H9 (cell line): ENCODE results near the gene GRIP2. TPM values are rescaled to one million over a fixed set of nuclear protein-coding genes. Genes with fewer than 3 reads are reported as not detected.

Experiments
- DNase-seq: peaks from one replicate; pipeline ENCODE4 v3.0.0-alpha.2; 2017
- H2AFZ ChIP-seq: one replicate; pipeline ENCODE4 v1.6.1; 2013; ENCODE audit warnings: mild to moderate bottlenecking, low read length, control low read depth, moderate library complexity
- H2AK5ac ChIP-seq: 2 replicates; pipeline ENCODE4 v1.6.1; 2013; ENCODE audit warnings: low read length, control low read depth, mixed read lengths; ENCODE audit not compliant: insufficient read length
- H2BK120ac ChIP-seq: one replicate; pipeline ENCODE4 v1.6.1; 2013; ENCODE audit warnings: low read depth, mild to moderate bottlenecking, low read length, control low read depth, inconsistent platforms; ENCODE audit not compliant: poor library complexity, severe bottlenecking
- H2BK12ac ChIP-seq: 2 replicates; pipeline ENCODE4 v1.6.1; 2013; ENCODE audit warnings: low read length, control low read depth, mixed read lengths, low read depth; ENCODE audit not compliant: insufficient read length
- H2BK15ac ChIP-seq: 2 replicates; pipeline ENCODE4 v1.6.1; 2013; ENCODE audit warnings: low read depth, low read length, control low read depth
- H2BK20ac ChIP-seq: one replicate; pipeline ENCODE4 v1.6.1; 2013; ENCODE audit warnings: low read depth, mild to moderate bottlenecking, low read length, control low read depth, inconsistent platforms; ENCODE audit not compliant: poor library complexity, severe bottlenecking
- H2BK5ac ChIP-seq: 2 replicates; pipeline ENCODE4 v1.6.1; 2013; ENCODE audit warnings: low read length, control low read depth, mixed read lengths; ENCODE audit not compliant: insufficient read length
- H3K14ac ChIP-seq: 2 replicates; pipeline ENCODE4 v1.6.1; 2013; ENCODE audit warnings: low read length, control low read depth; ENCODE audit not compliant: insufficient read depth
- H3K18ac ChIP-seq: 2 replicates; pipeline ENCODE4 v1.6.1; 2013; ENCODE audit warnings: low read depth, mild to moderate bottlenecking, mixed read lengths, low read length, control low read depth; ENCODE audit not compliant: insufficient read length
- H3K23ac ChIP-seq: 2 replicates; pipeline ENCODE4 v1.6.1; 2013; ENCODE audit warnings: low read length, control low read depth, mixed read lengths, low read depth; ENCODE audit not compliant: insufficient read length
- H3K23me2 ChIP-seq: 2 replicates; pipeline ENCODE4 v1.6.1; 2013; ENCODE audit warnings: low read depth, mild to moderate bottlenecking, mixed read lengths, low read length, control low read depth; ENCODE audit not compliant: insufficient read length, poor library complexity, severe bottlenecking
- H3K27ac ChIP-seq: 2 replicates; pipeline ENCODE4 v1.5.1; 2013; ENCODE audit warnings: low read length, control low read depth, mixed read lengths, low read depth; ENCODE audit not compliant: insufficient read length
- H3K27me3 ChIP-seq: 2 replicates; pipeline ENCODE4 v1.6.1; 2013; ENCODE audit warnings: low read length, control low read depth, inconsistent platforms; ENCODE audit not compliant: insufficient read depth
- H3K4ac ChIP-seq: 2 replicates; pipeline ENCODE4 v1.6.1; 2013; ENCODE audit warnings: low read depth, mild to moderate bottlenecking, control low read depth, inconsistent platforms, low read length, moderate library complexity
- H3K4me1 ChIP-seq: 2 replicates; pipeline ENCODE4 v1.6.1; 2013; ENCODE audit warnings: low read length, control low read depth, inconsistent platforms; ENCODE audit not compliant: insufficient read depth
- H3K4me2 ChIP-seq: 2 replicates; pipeline ENCODE4 v1.6.1; 2013; ENCODE audit warnings: low read length, control low read depth, mixed read lengths; ENCODE audit not compliant: insufficient read length, insufficient read depth
- H3K56ac ChIP-seq: 2 replicates; pipeline ENCODE4 v1.6.1; 2013; ENCODE audit warnings: low read depth, mild to moderate bottlenecking, mixed read lengths, low read length, control low read depth; ENCODE audit not compliant: insufficient read length
- H3K79me1 ChIP-seq: 2 replicates; pipeline ENCODE4 v1.6.1; 2013; ENCODE audit warnings: low read depth, mild to moderate bottlenecking, moderate library complexity, low read length, control low read depth, inconsistent platforms; ENCODE audit not compliant: insufficient read depth, poor library complexity, severe bottlenecking
- H3K79me2 ChIP-seq: 2 replicates; pipeline ENCODE4 v1.6.1; 2013; ENCODE audit warnings: low read length, control low read depth, inconsistent platforms; ENCODE audit not compliant: insufficient read depth
- H3K9ac ChIP-seq: 2 replicates; pipeline ENCODE4 v1.6.1; 2013; ENCODE audit warnings: low read length, control low read depth, mixed read lengths; ENCODE audit not compliant: insufficient read length; ENCODE audit errors: extremely low read depth
- H3K9me3 ChIP-seq: one replicate; pipeline ENCODE4 v1.6.1; 2013; ENCODE audit warnings: low read depth, low read length, inconsistent platforms; ENCODE audit not compliant: control insufficient read depth
- H3T11ph ChIP-seq: one replicate; pipeline ENCODE4 v1.6.1; 2013; ENCODE audit warnings: mild to moderate bottlenecking, low read length, control low read depth, inconsistent platforms
- H4K20me1 ChIP-seq: one replicate; pipeline ENCODE4 v1.6.1; 2013; ENCODE audit not compliant: control insufficient read depth, insufficient read length, insufficient read depth
- H4K5ac ChIP-seq: 2 replicates; pipeline ENCODE4 v1.6.1; 2013; ENCODE audit warnings: low read depth, mild to moderate bottlenecking, mixed read lengths, low read length, control low read depth; ENCODE audit not compliant: insufficient read length
- H4K8ac ChIP-seq: replicated peaks from 2 replicates; pipeline ENCODE4 v1.6.1; 2013; ENCODE audit warnings: low read length, control low read depth, mixed read lengths, low read depth; ENCODE audit not compliant: insufficient read length
- H4K91ac ChIP-seq: 2 replicates; pipeline ENCODE4 v1.6.1; 2013; ENCODE audit warnings: low read depth, mild to moderate bottlenecking, moderate library complexity, mixed read lengths, low read length, control low read depth; ENCODE audit not compliant: insufficient read length
- H3K27ac Mint-ChIP-seq, 3 experiments: 2 replicates in 2 of 3; 3 replicates in 1 of 3; pipeline ENCODE4 v1.8.0; 2020 to 2021; ENCODE audit warnings: mixed read lengths in 3 of 3, mild to moderate bottlenecking in 1 of 3, moderate library complexity in 1 of 3
- H3K27me3 Mint-ChIP-seq: 2 replicates; pipeline ENCODE4 v1.8.0; 2021; ENCODE audit warnings: low read depth, mild to moderate bottlenecking, moderate library complexity, mixed read lengths
- H3K36me3 Mint-ChIP-seq, 3 experiments: 2 replicates in 2 of 3; 3 replicates in 1 of 3; pipeline ENCODE4 v1.8.0; 2020 to 2021; ENCODE audit warnings: low read depth in 3 of 3, mixed read lengths in 3 of 3; ENCODE audit not compliant: insufficient read depth in 1 of 3
- H3K4me1 Mint-ChIP-seq, 2 experiments: 2 replicates each; pipeline ENCODE4 v1.8.0; 2020; ENCODE audit warnings: mixed read lengths in 2 of 2
- H3K4me3 Mint-ChIP-seq, 2 experiments: 2 replicates in 1 of 2; 3 replicates in 1 of 2; pipeline ENCODE4 v1.8.0; 2020 to 2021; ENCODE audit warnings: mild to moderate bottlenecking in 2 of 2, mixed read lengths in 2 of 2, moderate library complexity in 1 of 2
- H3K9me3 Mint-ChIP-seq, 2 experiments: 2 replicates in 1 of 2; 3 replicates in 1 of 2; pipeline ENCODE4 v1.8.0; 2020; ENCODE audit warnings: mild to moderate bottlenecking in 2 of 2, mixed read lengths in 2 of 2, moderate library complexity in 1 of 2
- CTCF ChIP-seq: fragments of 200-600 bp; sonication (generic); conservative IDR thresholded peaks from 3 replicates; pipeline ENCODE4 v1.8.0; 2021; ENCODE audit warnings: antibody characterized with exemption, mild to moderate bottlenecking
- WGBS: extraction: QIAGEN DNeasy Blood & Tissue Kit; methylation state at CpG from one replicate; pipeline ENCODE4 v1.1.7; 2013; ENCODE audit warnings: missing lambda C conversion rate, low lambda C conversion rate, mixed read lengths; ENCODE audit not compliant: insufficient read length; ENCODE audit errors: extremely low coverage; 5-methylcytosine and 5-hydroxymethylcytosine counted together
- total RNA-seq: library from RNA; stranded (reverse); gene quantifications from 2 replicates; pipeline ENCODE4 v1.2.1, GENCODE V29; 2021

Gene GRIP2
- total RNA-seq, 1 experiment from 2014 or later = 3.1 TPM

- H3K18ac ChIP-seq = no peak overlapping the region
- H3K4me1 ChIP-seq = no peaks in the 10 kb centered on the region
- H2BK5ac ChIP-seq = no peak overlapping the region
- H3K9ac ChIP-seq = no peak overlapping the region
- H2AFZ ChIP-seq = no peak overlapping the region
- TF ChIP-seq CTCF = no peak
- H3K23me2 ChIP-seq = no peaks in the 10 kb centered on the region
- H3K23ac ChIP-seq = no peak overlapping the region
- Mint-ChIP-seq H3K27ac (no peak overlapping the region), H3K36me3 (no peaks in the 10 kb centered on the region; a peak in 1 of 7 replicates), H3K9me3 (no peaks in the 10 kb centered on the region), H3K4me3 (no peak overlapping the region), H3K4me1 (peaks cover 3 to 6% of the 10 kb centered on the region in 2 experiments; a peak in 3 of 4 replicates), H3K27me3 (peaks cover 8% of the 10 kb centered on the region)
- no peak overlapping the region for H3K4ac ChIP-seq
- H3T11ph ChIP-seq = no peak overlapping the region
- no peak overlapping the region for H3K56ac ChIP-seq
- no peak overlapping the region for H2AK5ac ChIP-seq
- H3K27ac ChIP-seq = no peak overlapping the region
- DNase-seq = no peak
- no CpG with 5 or more reads among the region's 5 CpGs for WGBS
- H2BK20ac ChIP-seq = no peak overlapping the region
- H3K79me1 ChIP-seq = no peaks in the 10 kb centered on the region
- H4K5ac ChIP-seq = no peak overlapping the region
- no peaks in the 10 kb centered on the region for H4K20me1 ChIP-seq
- H3K9me3 ChIP-seq = no peaks in the 10 kb centered on the region
- H3K27me3 ChIP-seq = no peaks in the 10 kb centered on the region
- H3K14ac ChIP-seq = no peak overlapping the region
- no peak overlapping the region for H2BK12ac ChIP-seq
- no peak overlapping the region for H3K4me2 ChIP-seq
- no peak overlapping the region for H4K8ac ChIP-seq
- no peaks in the 10 kb centered on the region for H3K79me2 ChIP-seq
- H2BK120ac ChIP-seq = no peak overlapping the region
- no peak overlapping the region for H4K91ac ChIP-seq
- H2BK15ac ChIP-seq = no peak overlapping the region
Observed at GRCh38 chr3:14581334-14582044, 41.3 kb upstream of the GRIP2 start.
